ENCODE results near the gene NLRP10. TPM values are rescaled to one million over a fixed set of nuclear protein-coding genes. Genes with fewer than 3 reads are reported as not detected.

Gene NLRP10
- total RNA-seq, 1 donor from 2014 or later: not detected

- intact Hi-C loops (cut with micrococcal nuclease): no loop called here
- H3K27me3 Mint-ChIP-seq: peaks cover 24% of the 10 kb centered on the region
- ATAC-seq (ENCODE audit: low read depth) (no peak), DNase-seq (no peak)
- no peaks in the 10 kb centered on the region for H3K9me3 Mint-ChIP-seq
- TF ChIP-seq CTCF (IDR thresholded peaks at IDR 0.05): no peak
- POLR2A ChIA-PET: no interaction called here
- CTCF ChIA-PET: no interaction called here
- no peak overlapping the region for H3K27ac Mint-ChIP-seq
- H3K4me1 Mint-ChIP-seq: peaks cover 2% of the 10 kb centered on the region
- H3K4me3 Mint-ChIP-seq: no peak overlapping the region
- H3K36me3 Mint-ChIP-seq (ENCODE audit: low read depth): no peaks in the 10 kb centered on the region
Observed at GRCh38 chr11:7936615-7937014, 28.6 kb downstream of the NLRP10 start.

- no peak for ATAC-seq (ENCODE audit: low read depth)
- no peak for TF ChIP-seq CTCF (IDR thresholded peaks at IDR 0.05)
- intact Hi-C loops (cut with micrococcal nuclease): no loop called here
- no peak within 1 kb of the TSS for H3K27ac Mint-ChIP-seq
- H3K27me3 Mint-ChIP-seq: peaks cover 20% of the 10 kb centered on the region
- no peak within 1 kb of the TSS for H3K4me3 Mint-ChIP-seq
- H3K9me3 Mint-ChIP-seq: no peaks in the 10 kb centered on the region
- CTCF ChIA-PET: no interaction called here
- no peak for DNase-seq
- H3K4me1 Mint-ChIP-seq: peaks cover 2% of the 10 kb centered on the region
- no peaks in the 10 kb centered on the region for H3K36me3 Mint-ChIP-seq (ENCODE audit: low read depth)
- POLR2A ChIA-PET: no interaction called here
Observed at GRCh38 chr11:7931168-7931567, 34.1 kb downstream of the NLRP10 start, which contains the start of gene OR10A6. Gene OR10A6, minus strand, starts transcription at chr11:7931268. Its CDS starts 2,606 bp downstream, at chr11:7928662.

- ATAC-seq (ENCODE audit: low read depth) (no peak), DNase-seq (no peak)
- Mint-ChIP-seq H3K4me3 (no peak overlapping the region), H3K27ac (no peak overlapping the region), H3K4me1 (no peaks in the 10 kb centered on the region), H3K27me3 (peaks cover 22% of the 10 kb centered on the region), H3K36me3 (ENCODE audit: low read depth) (no peaks in the 10 kb centered on the region), H3K9me3 (no peaks in the 10 kb centered on the region)
- intact Hi-C loops (cut with micrococcal nuclease): no loop called here
- CTCF ChIA-PET: no interaction called here
- POLR2A ChIA-PET: no interaction called here
- no peak for TF ChIP-seq CTCF (IDR thresholded peaks at IDR 0.05)
Observed at GRCh38 chr11:7927635-7928034, 37.6 kb downstream of the NLRP10 start.

- ChIA-PET CTCF (no interaction called here), POLR2A (no interaction called here)
- H3K4me1 Mint-ChIP-seq: no peaks in the 10 kb centered on the region
Observed at GRCh38 chr11:7924536-7924935, 40.7 kb downstream of the NLRP10 start.

GRCh38 chr11:7918141-7918540 is 47.1 kb downstream of the NLRP10 start:
- CTCF ChIA-PET: no interaction called here
- no peaks in the 10 kb centered on the region for H3K36me3 Mint-ChIP-seq (ENCODE audit: low read depth)
- no peak overlapping the region for H3K4me3 Mint-ChIP-seq
- intact Hi-C loops (cut with micrococcal nuclease): no loop called here
- TF ChIP-seq CTCF (IDR thresholded peaks at IDR 0.05): no peak
- ATAC-seq (ENCODE audit: low read depth) (no peak), DNase-seq (no peak)
- H3K9me3 Mint-ChIP-seq: no peaks in the 10 kb centered on the region
- H3K27me3 Mint-ChIP-seq: peaks cover 2% of the 10 kb centered on the region
- POLR2A ChIA-PET: no interaction called here
- H3K27ac Mint-ChIP-seq: no peak overlapping the region
- H3K4me1 Mint-ChIP-seq: no peaks in the 10 kb centered on the region

More at GRCh38 chr11:7924536-7924935, 40.7 kb downstream of the NLRP10 start:
- Mint-ChIP-seq H3K27ac (no peak overlapping the region), H3K36me3 (ENCODE audit: low read depth) (no peaks in the 10 kb centered on the region), H3K9me3 (no peaks in the 10 kb centered on the region), H3K4me3 (no peak overlapping the region), H3K27me3 (peaks cover 10% of the 10 kb centered on the region)
- TF ChIP-seq CTCF (IDR thresholded peaks at IDR 0.05): no peak
- intact Hi-C loops (cut with micrococcal nuclease): no loop called here
- DNase-seq (no peak), ATAC-seq (ENCODE audit: low read depth) (no peak)

Other genes starting within 250 kb of the NLRP10 start
- gene OR5P2, start 168.5 kb downstream of the NLRP10 start, total RNA-seq: not detected in 2 replicates
- not detected in 2 replicates for gene OR5P3, start 134.6 kb downstream of the NLRP10 start, total RNA-seq
- not detected in 2 replicates for gene OR10A6, start 34.2 kb downstream of the NLRP10 start, total RNA-seq
- gene OR10A3, start 23.7 kb downstream of the NLRP10 start, total RNA-seq: not detected in 2 replicates
- 367 and 396 TPM in 2 replicates for gene EIF3F, start 21.9 kb upstream of the NLRP10 start, total RNA-seq
- not detected in 2 replicates for gene TUB, start 115.8 kb upstream of the NLRP10 start, total RNA-seq
- 44.3 and 52.8 TPM in 2 replicates for gene RIC3, start 203.6 kb upstream of the NLRP10 start, total RNA-seq